Fibroblast of skin of abdomen (primary cell): ENCODE data around the gene CCR7.
"Not testable (repeated sequence)": the region's sequence is repeated elsewhere in the genome, so short reads cannot be mapped to it uniquely, and the experiment has no call there.

Experiments used
- DNase-seq: peaks from one replicate; pipeline ENCODE4 v3.0.0-alpha.2; 2013

Gene CCR7

DNA sequence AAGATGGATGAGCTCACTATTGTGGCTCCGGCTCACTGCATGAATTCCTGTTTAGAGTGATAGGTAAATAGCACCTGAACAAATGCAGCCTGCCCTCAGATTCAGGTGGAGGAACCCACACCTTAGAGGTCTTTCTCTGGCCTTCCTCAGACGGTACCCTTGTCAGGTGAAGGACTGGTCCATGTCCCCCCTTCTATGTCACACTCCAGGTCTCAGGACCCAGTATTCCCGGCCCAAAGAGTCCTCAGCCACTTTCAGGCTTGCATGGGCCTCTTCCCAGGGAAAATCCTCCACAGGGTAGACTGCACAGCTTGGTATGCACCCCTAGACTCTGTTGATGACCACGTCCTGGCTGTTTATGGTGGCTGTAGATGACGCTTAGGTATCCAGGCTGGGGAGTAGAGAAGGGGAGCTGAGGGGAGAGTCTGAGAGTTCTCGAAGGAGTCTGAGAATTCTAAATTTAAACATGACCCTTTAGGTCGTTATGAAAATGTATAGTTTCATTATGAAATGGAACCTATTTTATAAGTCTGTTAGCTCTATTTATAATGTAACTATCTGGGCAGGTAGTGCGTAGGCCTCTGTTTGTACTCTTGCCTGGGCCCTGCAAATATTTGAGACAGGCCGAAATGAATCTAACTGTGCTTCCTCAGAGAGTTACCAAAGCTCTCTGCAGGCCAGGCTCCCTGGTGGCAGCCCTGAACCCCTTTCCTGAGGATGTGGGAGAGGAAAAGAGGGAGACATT, 32.5 kb upstream of the CCR7 start:
- no peak for DNase-seq

DNA sequence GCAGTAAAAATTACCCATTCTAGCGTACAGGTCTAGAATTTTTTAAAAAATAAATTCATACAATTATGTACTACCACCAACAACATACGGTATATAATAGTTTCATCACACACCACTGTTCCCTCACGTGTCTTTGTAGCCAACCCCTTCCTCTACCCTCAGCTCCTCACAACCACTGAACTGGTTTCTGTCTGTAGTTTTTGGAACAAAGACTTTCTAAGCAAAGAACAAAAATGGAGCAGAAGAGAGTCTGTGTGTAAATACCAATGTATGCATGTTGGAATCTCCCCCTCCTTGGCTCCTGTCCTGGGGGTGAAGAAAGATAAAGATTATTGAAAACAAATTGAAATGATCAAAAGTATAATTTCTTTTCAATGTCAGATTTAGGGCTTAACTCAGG, 31.9 kb upstream of the CCR7 start:
- DNase-seq = no peak

DNA sequence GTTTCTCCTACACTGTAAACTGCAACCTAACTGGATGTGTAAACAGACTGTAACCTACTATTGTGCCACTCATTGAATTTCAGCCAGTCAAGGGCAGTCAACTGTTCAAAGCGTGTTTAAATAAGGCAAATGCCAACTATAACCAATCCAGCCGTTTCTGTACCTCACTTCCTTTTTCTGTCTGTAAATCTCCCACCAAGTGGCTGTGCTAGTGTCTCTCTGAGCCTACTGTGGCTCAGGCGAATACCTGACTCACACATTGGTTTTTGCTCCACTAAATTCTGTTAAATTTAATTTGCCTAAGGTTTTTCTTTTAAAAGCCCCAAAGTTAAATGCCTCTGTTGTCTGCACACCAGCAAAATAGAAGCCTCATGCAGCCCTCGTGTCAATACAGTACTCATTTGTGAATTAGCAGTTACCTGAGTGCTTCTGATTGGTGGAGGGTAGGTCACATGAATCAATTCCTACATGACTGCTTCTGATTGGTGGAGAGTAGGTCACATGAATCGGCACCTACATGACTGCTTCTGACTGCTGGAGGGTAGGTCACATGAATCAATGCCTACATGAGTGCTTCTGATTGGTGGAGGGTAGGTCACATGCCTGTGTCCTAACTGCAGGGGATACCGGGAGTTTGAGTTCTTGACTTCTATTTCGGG, 31.1 kb upstream of the CCR7 start:
- no peak for DNase-seq

DNA sequence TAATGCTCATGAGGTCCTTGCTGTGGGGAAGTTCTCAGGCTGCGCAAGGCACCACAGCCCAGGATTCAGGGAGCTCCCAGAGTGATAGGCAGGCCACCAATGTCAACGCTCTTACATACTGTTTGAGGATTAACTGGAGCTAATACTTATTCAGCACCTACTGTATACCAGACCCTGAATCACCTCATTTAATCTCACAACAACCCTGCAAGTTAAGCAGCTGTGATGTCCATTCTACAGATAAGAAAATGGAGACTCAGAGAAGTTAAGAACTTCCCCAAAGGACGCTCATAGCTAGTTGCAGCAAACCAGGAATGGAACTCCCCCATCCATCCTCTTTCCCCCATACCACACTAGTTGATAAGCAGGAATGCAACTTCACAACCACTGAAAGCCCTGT, 25.5 kb upstream of the CCR7 start:
- DNase-seq = no peak

DNA sequence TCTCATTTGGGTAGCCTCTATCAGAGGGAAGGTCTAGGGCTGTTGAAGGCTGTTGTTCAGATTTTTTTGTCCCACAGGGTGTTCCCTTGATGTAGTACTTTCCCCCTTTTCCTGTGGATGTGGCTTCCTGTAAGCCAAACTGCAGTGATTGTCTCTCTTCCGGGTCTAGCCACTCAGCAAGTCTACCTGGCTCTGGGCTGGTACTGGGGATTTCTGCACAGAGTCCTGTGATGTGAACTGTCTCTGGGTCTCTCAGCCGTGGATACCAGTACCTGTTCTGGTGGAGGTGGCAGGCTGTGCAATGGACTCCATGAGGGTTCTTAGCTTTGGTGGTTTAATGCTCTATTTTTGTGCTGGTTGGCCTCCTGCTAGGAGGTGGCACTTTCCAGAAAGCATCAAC, 23.3 kb upstream of the CCR7 start:
- no peak for DNase-seq

DNA sequence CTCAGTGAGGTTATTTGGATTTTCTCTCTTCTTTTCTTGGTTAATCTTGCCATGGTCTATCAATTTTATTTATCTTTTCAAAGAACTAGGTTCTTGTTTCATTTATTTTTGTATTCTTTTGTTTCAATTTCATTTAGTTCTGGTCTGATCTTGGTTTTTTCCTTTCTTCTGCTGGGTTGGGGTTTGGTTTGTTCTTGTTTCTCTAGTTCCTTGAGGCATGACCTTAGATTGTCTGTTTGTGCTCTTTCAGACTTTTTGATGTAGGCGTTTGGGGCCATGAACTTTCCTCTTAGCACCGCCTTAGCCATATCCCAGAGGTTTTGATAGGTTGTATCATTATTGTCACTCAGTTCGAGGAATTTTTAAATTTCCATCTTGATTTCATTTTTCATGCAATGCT, 21.0 kb upstream of the CCR7 start:
- DNase-seq = not testable (repeated sequence)

DNA sequence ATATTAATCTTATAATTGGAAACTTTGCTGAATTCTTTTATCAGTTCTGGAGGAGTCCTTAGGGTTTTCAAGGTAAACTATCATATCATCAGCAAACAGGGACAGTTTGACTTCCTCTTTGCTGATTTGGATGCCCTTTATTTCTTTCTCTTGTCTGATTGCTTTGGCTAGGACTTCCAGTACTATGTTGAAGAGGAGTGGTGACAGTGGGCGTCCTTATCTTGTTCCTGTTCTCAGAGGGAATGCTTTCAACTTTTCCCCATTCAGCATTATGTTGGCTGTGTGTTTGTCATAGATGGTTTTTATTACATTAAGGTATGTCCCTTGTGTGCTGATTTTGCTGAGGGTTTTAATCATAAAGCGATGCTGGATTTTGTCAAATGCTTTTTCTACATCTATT, 19.7 kb upstream of the CCR7 start:
- DNase-seq = not testable (repeated sequence)

DNA sequence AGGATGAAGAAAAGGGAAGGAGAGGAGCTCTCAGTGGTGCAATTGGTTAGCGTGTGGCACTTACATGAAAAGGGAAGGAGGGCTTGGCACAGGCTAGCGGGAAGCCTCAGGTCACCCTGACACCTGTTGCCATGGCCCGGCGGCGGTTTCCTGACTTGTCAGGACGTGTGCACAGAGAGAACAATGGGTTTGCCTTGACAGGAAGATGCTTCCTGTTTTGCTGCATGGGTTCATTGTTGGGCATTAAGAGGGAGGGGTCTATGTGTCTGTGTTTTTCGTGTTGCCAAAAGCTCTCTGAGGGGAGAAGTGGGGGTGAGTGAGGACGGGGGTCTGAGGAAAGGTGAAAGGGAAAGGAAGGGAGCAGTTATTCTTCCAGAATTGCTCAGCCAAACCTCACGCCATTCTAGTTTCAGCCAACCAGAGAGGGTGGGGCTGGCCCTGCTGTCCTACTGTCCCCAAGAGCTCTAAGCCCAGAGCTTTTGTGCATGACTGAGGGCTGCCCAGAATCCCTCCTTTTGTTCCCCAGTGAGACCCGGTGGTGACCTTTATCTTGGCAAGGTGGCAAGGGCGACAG, 17.1 kb upstream of the CCR7 start:
- DNase-seq = no peak

DNA sequence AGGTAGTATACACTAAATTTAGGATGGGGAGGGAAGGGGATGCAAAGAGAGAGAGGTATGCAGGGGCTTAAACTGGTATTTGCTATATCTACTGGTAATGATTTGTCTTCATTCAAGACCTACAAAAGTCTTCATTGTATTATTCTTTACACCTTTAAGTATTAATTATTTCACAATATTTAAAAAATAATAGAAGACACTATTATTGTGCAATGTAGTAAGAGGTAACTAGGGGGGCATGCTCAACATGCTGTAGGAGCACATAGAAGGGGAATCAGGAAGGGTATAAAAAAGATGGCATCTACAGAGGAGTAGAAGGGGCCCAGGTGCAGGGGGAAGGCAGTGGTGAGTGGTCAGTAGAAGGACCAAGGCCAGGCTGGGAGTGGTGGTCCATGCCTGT, 14.9 kb upstream of the CCR7 start:
- DNase-seq = no peak

DNA sequence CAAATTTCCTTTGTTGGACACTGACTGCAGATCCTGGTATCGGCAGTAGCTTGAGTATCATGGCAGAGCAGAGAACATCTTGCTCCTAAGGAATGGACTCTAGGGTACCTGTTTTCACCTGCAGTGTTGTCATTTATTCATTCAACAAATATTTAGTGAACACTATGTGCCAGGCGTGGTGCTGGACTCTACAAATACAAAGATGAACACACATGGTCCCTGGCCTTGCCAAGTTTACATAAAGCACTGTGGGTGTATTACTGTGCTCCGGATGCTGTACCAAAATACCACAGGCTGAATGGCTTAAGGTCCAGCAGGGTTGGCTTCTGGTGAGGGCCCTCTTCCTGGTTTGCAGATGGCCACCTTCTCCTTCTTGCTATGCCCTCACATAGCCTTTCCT, 14.2 kb upstream of the CCR7 start:
- DNase-seq = no peak

DNA sequence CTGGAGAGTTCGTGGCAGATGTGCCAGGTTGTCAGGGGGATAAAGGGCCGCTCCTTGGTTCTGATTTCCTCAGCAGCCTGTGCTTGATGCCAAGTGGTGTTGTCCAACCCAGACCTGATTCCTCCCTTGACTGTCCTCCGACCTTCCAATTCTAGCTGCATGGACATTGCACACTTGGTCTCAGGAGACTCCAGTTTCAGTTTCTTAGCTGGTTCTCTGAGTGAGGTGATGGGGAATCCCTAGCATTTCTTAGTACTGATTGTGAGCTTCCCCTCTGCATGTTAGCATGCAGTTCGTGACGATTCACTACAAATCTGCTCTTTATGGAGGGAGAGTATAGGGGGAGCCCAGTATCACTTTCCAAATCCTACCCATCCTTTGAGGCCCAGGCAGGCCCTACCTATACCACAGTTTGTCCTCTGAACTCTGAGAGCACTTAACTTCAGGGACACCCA, 12.4 kb upstream of the CCR7 start:
- DNase-seq = no peak

DNA sequence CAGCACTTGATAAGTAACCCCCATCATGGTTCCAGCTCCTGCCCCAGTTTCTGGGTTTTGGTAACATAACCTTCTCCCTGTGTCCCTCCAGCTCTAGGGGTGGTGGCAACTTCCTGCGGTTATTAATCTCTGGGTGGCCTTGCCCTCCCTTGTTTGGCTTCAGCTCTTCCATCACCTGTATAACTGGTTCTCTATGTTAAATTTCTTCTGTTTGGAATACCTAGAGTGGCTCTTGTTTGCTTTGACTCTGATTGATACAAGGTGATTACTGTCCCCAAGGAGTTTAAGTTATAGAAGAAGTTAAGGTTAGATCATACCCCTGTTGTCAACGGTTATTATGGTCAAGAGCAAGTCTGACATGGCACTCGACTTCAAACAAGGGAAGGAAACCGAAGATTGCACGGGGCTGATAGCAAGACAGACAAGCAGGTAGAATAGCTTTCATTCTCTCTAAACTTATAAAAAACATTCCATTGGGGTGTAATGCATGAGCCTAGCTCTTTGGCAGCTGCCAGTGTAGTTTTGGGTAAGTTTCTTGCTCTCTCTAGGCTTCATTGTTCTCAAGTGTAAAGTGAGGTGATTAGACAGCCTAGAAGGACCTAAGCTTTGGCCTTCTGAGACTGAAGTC, 11.0 kb upstream of the CCR7 start:
- no peak for DNase-seq

DNA sequence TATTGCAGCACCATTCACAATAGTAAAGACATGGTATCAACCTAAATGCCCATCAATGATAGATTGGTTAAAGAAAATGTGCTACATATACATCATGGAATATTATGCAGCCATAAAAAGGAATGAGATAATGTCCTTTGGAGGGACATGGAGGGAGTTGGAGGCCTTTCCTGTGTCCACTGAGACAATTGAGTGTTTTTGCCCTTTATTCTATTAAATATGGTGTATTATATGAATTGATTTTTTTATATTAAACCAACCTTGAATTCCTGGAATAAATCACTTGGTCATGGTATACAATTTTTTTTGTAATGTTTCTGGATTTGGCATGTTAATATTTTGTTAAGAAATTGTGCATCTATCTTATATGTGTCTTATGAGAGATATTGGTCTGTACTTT, 9.0 kb upstream of the CCR7 start:
- no peak for DNase-seq

DNA sequence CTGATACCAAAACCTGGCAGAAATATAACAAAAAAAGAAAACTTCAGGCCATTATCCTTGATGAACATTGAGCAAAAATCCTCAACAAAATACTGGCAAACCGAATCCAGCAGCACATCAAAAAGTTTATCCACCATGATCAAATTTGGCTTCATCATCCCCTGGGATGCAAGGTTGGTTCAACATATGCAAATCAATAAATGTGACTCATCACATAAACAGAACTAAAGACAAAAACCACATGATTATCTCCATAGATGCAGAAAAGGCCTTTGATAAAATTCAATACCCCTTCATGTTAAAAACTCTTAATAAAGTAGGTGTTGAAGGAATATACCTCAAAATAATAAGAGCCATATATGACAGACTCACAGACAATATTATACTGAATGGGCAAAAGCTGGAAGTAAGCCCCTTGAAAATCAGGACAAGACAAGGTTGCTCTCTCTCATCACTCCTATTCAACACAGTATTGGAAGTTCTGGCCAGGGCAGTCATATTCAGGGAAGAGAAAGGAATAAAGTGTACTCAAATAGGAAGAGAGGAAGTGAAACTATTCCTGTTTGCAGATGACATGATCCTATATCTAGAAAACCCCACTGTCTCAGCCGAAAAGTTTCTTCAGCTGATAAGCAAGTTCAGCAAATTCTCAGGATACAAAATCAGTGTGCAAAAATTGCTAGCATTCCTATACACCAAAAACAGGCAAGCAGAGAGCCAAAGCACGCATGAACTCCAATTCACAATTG, 7.1 kb upstream of the CCR7 start:
- DNase-seq = not testable (repeated sequence)

DNA sequence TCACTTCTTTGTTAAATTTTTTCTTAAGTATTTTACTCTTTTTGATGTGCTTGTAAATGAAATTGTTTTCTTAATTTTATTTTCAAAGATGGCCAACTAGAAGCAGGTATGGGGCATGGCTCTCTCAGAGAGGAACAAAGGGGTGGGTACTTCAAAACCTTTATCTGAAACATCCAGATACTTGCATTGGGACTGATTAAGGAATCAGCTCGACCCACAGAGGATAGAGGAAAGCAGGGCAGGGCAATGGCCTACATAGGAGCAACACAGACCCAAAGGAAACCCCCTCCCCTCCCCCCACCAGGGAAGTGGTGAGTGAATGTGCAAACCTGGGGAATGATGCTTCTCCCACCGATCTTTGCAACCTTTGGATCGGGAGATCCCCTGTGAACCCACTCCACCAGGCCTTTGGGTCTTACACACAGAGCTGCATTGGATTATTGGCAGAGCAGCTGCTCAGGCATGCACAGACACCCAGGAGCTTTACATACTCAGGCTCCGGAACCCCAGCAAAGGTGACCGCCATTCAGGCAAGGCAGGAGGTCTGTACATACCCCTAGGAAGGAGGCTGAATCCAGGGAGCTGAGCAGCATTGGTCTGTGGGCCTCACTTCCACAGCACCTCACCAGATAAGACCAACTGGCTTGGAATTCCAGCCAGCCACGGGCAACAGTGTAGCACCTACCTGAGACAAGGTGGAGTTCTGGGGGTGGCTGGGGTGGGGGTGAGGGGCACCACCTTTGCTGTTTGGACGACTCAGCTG, 3.0 kb upstream of the CCR7 start:
- no peak for DNase-seq

DNA sequence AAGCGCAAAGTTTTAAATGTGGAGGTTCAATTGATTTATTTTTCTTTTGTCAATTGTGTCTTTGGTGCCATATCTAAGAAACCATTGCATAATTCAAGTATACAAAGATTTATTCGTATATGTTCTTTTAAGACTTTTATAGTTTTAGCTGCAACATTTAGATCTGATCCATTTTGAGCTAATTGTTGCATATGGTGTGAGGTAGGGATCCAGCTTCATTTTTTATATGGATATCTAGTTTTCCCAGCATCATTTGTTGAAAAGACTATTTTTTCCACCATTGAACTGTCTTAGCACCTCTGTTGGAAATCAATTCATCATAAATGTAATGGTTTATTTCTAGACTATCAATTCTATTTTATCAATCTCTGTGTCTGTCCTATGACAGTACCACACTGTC, 2.1 kb upstream of the CCR7 start:
- DNase-seq = no peak

DNA sequence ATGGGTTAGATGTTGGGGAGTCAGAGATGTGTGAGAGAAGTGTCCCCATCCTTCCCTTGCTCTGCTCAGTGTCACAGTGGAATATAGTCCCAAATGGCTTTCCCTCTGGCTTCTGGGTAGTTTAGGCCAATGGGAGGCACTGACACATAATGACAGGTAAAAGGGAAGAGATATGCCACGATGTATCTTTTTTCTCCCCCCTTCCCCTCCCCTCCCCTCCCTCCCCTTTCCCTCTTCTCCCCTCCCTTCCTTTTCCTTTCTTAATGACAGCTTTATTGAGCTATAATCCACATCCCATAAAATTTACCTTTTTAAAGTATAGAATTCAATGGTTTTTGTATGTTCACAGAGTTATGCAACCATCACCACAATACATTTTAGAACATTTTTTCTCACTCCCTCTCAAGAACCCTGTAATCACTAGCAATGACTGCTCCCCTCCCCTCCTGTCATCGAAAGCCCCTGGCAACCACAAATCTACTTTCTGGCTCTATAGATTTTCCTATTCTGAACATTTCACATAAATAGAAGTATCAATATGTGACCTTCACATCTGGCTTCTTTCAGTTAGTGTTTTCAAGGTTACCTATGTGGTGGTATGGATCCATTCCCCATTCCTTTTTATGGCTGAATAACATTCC, 617 bp upstream of the CCR7 start:
- DNase-seq = no peak

DNA sequence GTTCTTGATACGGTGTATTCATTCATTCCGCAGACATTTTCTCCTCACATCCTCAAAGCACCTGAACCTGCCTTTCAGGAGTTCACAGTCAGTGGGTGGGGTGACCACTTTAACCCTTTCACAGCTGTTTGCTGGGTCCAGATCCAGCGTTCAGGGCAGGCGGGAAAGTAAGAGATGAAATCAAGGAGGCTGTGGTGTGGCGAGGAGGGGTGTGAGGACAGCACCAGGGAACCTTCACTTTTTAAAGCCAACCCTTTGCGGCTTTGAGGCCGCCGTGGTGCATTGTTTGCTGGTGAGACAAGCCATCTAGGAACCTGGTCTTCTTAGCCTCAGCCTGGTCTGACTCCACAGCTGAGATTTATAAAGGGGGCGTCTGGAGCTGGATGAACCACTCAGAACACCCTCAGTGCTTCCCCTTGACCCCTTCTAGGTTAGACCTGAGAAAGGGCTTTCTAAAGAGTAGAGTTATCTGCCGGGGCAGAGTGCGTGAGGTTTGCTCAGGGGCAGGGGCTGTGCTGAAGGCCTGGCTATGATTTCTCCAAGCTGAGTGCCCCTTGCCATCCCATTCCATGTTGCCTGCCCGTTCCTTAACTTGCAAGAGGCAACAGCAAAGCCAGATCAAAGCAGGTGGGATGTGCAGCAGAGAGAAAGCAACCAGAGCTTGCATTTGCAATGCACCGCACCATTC, 933 bp downstream of the CCR7 start:
- DNase-seq = no peak

DNA sequence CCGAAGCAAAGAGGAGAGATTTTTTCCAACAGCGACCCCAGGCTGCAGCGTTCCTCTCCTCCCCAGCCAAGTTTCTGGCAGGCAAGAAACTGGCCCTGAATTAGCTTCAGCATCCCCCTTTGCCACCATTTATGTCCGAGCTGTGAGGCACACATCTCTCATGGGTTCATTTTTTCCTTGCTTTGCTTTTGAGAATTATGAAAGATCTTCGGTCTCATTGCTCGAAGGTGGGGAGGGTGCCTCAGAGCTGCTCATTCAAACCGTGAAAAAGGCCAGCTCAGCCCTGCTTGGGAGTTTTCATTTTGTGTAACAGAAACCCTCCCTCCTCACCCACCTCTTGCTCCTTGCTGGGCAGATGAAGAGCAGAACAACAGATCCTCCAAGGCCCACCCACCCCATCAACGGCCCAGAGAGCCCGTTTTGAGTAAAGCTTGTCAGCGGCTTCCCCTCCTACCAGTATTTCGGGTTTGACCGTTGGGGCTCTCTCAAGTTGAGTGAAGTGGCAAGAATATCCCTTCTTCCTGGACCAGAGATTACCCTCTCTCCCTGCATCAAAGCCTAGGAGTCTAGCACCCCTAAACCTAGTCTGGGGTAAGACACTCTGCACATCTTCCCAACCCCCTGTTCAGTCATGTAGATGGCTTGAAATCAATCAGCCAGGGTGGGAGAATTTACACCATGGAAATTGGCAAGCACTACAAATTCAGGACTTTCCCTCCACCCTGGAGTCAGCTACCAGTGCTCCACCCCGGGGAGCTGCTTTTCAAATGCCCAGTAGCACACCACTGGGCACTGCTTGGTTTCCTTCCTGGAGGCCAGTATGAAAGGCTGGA, 1.8 kb downstream of the CCR7 start:
- DNase-seq = no peak

DNA sequence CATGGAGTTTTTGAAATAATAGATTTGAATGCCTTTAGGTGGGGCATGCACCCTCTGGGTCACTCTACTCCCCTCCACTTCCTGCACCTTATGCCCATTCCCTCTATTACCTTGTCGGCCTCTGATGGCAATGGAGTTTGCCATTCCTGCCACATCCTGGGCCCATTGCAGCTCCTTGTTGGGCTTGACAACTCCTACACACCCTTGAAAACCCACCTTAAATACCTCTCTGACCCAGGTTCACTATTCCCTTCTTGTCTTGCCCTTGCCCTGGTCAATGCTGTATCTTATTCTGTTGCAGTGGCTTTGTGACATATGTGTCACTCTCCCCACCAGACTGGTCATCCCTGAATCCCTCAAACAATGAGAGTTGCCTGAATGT, 2.4 kb downstream of the CCR7 start:
- no peak for DNase-seq
